Type B pancreatic cell (in vitro differentiated cells): ENCODE measurements around the gene TRAF6. TPM values are rescaled to one million over a fixed set of nuclear protein-coding genes. Genes with fewer than 3 reads are reported as not detected.

Experiments
- DNase-seq: peaks from one replicate; pipeline ENCODE4 v3.0.0; 2021; ENCODE audit warnings: mixed read lengths; ENCODE audit not compliant: unreplicated experiment; ENCODE audit errors: extremely low spot score
- H3K27ac Mint-ChIP-seq: 2 replicates; pipeline ENCODE4 v1.8.0; 2021; ENCODE audit warnings: mild to moderate bottlenecking, mixed read lengths
- H3K27me3 Mint-ChIP-seq: 2 replicates; pipeline ENCODE4 v1.8.0; 2021; ENCODE audit warnings: mixed read lengths
- H3K36me3 Mint-ChIP-seq: 2 replicates; pipeline ENCODE4 v1.8.0; 2021; ENCODE audit warnings: mixed read lengths
- H3K4me1 Mint-ChIP-seq: one replicate; pipeline ENCODE4 v1.8.0; 2021; ENCODE audit warnings: mixed read lengths; ENCODE audit not compliant: unreplicated experiment
- H3K4me3 Mint-ChIP-seq: 2 replicates; pipeline ENCODE4 v1.8.0; 2021; ENCODE audit warnings: mild to moderate bottlenecking, mixed read lengths
- H3K9me3 Mint-ChIP-seq: 2 replicates; pipeline ENCODE4 v1.8.0; 2021; ENCODE audit warnings: mixed read lengths
- total RNA-seq: library from RNA; stranded (reverse); gene quantifications from 2 replicates; pipeline ENCODE4 v1.2.1, GENCODE V29; 2021; ENCODE audit warnings: low replicate concordance
- TF ChIP-seq, protein P1 (sequence below): fragments of 200-600 bp; sonication (generic); conservative IDR thresholded peaks from 2 replicates; pipeline ENCODE4 v1.5.0; 2021; ENCODE audit warnings: antibody characterized with exemption, mild to moderate bottlenecking

The TRAF6 gene
- total RNA-seq, 1 donor from 2014 or later = 15.0 TPM

DNA sequence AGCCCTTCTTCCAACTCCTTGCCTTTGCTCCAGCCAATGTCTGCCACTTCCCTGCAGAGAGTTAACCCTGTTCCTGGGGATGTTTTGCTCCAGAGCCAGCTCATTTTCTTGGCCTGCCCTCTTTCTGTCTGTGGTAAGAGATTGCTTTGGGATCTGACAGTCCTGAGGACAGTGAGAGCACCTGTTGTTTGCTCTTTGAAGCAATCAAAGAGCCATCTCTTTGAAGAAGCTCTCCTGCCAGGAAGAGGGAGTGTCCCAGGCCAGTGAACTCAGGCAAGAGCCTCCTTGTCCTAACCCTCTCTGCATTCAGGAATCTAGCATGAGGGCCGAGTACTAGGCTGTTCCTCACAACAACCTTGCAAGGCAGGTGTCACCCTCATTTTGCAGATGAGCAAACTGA lies 42.2 kb downstream of the TRAF6 start:
- Mint-ChIP-seq H3K9me3 (no peaks in the 10 kb centered on the region), H3K27me3 (peaks cover 3% of the 10 kb centered on the region), H3K4me3 (no peak overlapping the region), H3K27ac (no peak overlapping the region), H3K4me1 (peaks cover 5% of the 10 kb centered on the region), H3K36me3 (peaks cover 3% of the 10 kb centered on the region)
- TF ChIP-seq, protein P1, sequence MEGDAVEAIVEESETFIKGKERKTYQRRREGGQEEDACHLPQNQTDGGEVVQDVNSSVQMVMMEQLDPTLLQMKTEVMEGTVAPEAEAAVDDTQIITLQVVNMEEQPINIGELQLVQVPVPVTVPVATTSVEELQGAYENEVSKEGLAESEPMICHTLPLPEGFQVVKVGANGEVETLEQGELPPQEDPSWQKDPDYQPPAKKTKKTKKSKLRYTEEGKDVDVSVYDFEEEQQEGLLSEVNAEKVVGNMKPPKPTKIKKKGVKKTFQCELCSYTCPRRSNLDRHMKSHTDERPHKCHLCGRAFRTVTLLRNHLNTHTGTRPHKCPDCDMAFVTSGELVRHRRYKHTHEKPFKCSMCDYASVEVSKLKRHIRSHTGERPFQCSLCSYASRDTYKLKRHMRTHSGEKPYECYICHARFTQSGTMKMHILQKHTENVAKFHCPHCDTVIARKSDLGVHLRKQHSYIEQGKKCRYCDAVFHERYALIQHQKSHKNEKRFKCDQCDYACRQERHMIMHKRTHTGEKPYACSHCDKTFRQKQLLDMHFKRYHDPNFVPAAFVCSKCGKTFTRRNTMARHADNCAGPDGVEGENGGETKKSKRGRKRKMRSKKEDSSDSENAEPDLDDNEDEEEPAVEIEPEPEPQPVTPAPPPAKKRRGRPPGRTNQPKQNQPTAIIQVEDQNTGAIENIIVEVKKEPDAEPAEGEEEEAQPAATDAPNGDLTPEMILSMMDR = no peak
- peak; percentile 36 for DNase-seq

- H3K4me3 Mint-ChIP-seq = no peak overlapping the region
- peaks cover 3% of the 10 kb centered on the region for H3K27me3 Mint-ChIP-seq
Measured at GRCh38 chr11:36467012-36467411, 43.1 kb downstream of the TRAF6 start.

GRCh38 chr11:36465449-36466163 lies 44.5 kb downstream of the TRAF6 start:
- DNase-seq = no peak
- peaks cover 5% of the 10 kb centered on the region for H3K4me1 Mint-ChIP-seq
- H3K27ac Mint-ChIP-seq = no peak overlapping the region

More at GRCh38 chr11:36467012-36467411, 43.1 kb downstream of the TRAF6 start:
- Mint-ChIP-seq H3K9me3 (no peaks in the 10 kb centered on the region), H3K36me3 (peaks cover 3% of the 10 kb centered on the region), H3K4me1 (peaks cover 5% of the 10 kb centered on the region), H3K27ac (no peak overlapping the region)
- TF ChIP-seq, protein P1 = no peak
- DNase-seq = no peak

DNA sequence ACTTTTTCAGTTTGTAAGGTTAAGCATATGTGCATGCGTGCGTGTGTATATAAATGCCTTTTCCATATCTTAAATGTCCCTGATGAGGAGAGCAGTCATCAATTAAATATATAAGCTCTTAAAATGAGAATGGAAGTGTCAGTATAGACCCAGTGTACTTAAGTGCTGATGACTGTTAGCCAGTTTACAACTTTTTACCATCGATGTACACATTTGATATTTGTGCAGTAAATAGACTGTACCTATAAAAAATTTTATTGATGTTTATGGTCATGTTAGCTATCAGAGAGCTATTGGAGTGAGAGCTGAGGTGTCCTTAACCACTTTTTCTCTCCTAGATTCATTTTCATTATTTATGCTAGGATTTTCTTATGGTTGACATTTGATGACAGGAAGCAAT lies 45.4 kb downstream of the TRAF6 start:
- no peaks in the 10 kb centered on the region for H3K4me1 Mint-ChIP-seq
- H3K4me3 Mint-ChIP-seq = no peak overlapping the region
- H3K27me3 Mint-ChIP-seq = peaks cover 4% of the 10 kb centered on the region
- H3K27ac Mint-ChIP-seq = no peak overlapping the region
- peaks cover 3% of the 10 kb centered on the region for H3K36me3 Mint-ChIP-seq
- DNase-seq = no peak
- H3K9me3 Mint-ChIP-seq = no peaks in the 10 kb centered on the region
- TF ChIP-seq, protein P1 = no peak

More at GRCh38 chr11:36465449-36466163, 44.5 kb downstream of the TRAF6 start:
- Mint-ChIP-seq H3K4me3 (no peak overlapping the region), H3K9me3 (no peaks in the 10 kb centered on the region), H3K36me3 (peaks cover 3% of the 10 kb centered on the region), H3K27me3 (peaks cover 3% of the 10 kb centered on the region)
- TF ChIP-seq, protein P1 = no peak

- no peak overlapping the region for H3K4me3 Mint-ChIP-seq
- peak; percentile 22 for DNase-seq
- no peaks in the 10 kb centered on the region for H3K9me3 Mint-ChIP-seq
- H3K4me1 Mint-ChIP-seq = no peaks in the 10 kb centered on the region
- no peak overlapping the region for H3K27ac Mint-ChIP-seq
- H3K36me3 Mint-ChIP-seq = peaks cover 3% of the 10 kb centered on the region
- TF ChIP-seq, protein P1 = no peak
- H3K27me3 Mint-ChIP-seq = peaks cover 4% of the 10 kb centered on the region
Measured at GRCh38 chr11:36463781-36464180, 46.3 kb downstream of the TRAF6 start.
